GM10266 (cell line): ENCODE measurements around the gene UBR4.

Source experiments
- DNase-seq: peaks from one replicate; pipeline ENCODE4 v3.0.0; 2012; ENCODE audit errors: extremely low spot score
- CTCF ChIP-seq: IDR thresholded peaks from 2 replicates; pipeline ENCODE4 v1.5.1; 2012; ENCODE audit warnings: mild to moderate bottlenecking, low read depth; ENCODE audit not compliant: control insufficient read depth, insufficient read depth; ENCODE audit errors: missing control alignments

Gene UBR4

GRCh38 chr1:19054216-19054615 is 155.8 kb downstream of the UBR4 start:
- no peak for DNase-seq
- no peak for TF ChIP-seq CTCF

- TF ChIP-seq CTCF, result no peak
- no peak for DNase-seq
Observed at GRCh38 chr1:19053486-19053885, 156.6 kb downstream of the UBR4 start.

GRCh38 chr1:19049798-19050197 is 160.3 kb downstream of the UBR4 start:
- no peak for DNase-seq
- TF ChIP-seq CTCF, result no peak

GRCh38 chr1:19049128-19049768 is 160.8 kb downstream of the UBR4 start:
- no peak for DNase-seq
- TF ChIP-seq CTCF, result no peak

- no peak for TF ChIP-seq CTCF
- no peak for DNase-seq
Observed at GRCh38 chr1:19046972-19047731, 162.9 kb downstream of the UBR4 start.

GRCh38 chr1:19045898-19046880 is 163.9 kb downstream of the UBR4 start:
- no peak for TF ChIP-seq CTCF
- no peak for DNase-seq
